WI38 (cell line): ENCODE measurements around the gene FATE1.
"Not testable (repeated sequence)": the region's sequence is repeated elsewhere in the genome, so short reads cannot be mapped to it uniquely, and the experiment has no call there.

Experiments
- H3K4me3 ChIP-seq: 2 replicates; pipeline ENCODE4 v1.5.1; 2011; ENCODE audit warnings: low read depth, mild to moderate bottlenecking, control low read depth, low read length
- TF ChIP-seq, protein P1 (sequence below): IDR thresholded peaks from 2 replicates; pipeline ENCODE4 v1.5.1; 2012; ENCODE audit warnings: low read depth, mild to moderate bottlenecking, control low read depth, low read length

FATE1 gene

DNA sequence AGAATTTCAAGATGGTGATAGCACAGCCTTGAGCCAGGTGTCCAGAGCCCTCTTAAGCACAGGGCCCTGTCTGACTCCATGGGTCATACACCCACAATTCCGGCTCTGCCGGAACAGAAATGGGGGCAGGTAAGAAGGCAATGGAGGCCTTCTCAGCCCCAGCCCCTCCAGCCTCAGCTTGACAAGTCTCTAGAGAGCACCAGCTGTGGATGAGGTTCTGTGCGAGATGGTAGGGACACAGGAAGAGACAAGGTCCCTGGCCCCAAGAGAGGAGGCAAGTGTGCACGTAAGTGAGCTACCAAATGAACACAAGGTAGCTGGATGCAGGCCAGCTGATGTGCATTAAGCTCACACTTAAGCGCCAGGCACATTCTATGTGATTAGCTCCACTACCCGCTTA lies 23.0 kb upstream of the FATE1 start:
- H3K4me3 ChIP-seq = no peak overlapping the region
- TF ChIP-seq, protein P1, sequence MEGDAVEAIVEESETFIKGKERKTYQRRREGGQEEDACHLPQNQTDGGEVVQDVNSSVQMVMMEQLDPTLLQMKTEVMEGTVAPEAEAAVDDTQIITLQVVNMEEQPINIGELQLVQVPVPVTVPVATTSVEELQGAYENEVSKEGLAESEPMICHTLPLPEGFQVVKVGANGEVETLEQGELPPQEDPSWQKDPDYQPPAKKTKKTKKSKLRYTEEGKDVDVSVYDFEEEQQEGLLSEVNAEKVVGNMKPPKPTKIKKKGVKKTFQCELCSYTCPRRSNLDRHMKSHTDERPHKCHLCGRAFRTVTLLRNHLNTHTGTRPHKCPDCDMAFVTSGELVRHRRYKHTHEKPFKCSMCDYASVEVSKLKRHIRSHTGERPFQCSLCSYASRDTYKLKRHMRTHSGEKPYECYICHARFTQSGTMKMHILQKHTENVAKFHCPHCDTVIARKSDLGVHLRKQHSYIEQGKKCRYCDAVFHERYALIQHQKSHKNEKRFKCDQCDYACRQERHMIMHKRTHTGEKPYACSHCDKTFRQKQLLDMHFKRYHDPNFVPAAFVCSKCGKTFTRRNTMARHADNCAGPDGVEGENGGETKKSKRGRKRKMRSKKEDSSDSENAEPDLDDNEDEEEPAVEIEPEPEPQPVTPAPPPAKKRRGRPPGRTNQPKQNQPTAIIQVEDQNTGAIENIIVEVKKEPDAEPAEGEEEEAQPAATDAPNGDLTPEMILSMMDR = no peak

DNA sequence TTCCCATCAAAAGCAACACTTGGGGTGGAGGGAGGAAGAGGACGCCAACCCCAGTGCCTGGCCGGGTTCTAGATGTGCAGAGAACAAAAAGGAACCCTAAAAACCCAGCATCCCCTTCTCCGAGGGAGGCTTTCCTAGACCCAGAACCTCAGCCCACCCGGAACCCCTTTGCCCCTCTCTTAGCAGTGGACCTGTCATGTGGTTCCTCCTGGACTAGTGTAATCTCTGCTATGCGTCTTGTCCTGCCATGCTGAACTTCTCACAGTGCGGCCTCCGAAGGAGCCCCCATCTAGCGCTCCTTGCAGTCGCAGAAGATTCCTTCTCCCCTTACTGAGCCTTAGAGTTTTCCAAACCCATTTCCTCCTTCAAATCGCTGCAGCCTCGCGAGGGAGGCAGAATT lies 21.7 kb upstream of the FATE1 start:
- H3K4me3 ChIP-seq = no peak overlapping the region
- TF ChIP-seq, protein P1 = no peak

DNA sequence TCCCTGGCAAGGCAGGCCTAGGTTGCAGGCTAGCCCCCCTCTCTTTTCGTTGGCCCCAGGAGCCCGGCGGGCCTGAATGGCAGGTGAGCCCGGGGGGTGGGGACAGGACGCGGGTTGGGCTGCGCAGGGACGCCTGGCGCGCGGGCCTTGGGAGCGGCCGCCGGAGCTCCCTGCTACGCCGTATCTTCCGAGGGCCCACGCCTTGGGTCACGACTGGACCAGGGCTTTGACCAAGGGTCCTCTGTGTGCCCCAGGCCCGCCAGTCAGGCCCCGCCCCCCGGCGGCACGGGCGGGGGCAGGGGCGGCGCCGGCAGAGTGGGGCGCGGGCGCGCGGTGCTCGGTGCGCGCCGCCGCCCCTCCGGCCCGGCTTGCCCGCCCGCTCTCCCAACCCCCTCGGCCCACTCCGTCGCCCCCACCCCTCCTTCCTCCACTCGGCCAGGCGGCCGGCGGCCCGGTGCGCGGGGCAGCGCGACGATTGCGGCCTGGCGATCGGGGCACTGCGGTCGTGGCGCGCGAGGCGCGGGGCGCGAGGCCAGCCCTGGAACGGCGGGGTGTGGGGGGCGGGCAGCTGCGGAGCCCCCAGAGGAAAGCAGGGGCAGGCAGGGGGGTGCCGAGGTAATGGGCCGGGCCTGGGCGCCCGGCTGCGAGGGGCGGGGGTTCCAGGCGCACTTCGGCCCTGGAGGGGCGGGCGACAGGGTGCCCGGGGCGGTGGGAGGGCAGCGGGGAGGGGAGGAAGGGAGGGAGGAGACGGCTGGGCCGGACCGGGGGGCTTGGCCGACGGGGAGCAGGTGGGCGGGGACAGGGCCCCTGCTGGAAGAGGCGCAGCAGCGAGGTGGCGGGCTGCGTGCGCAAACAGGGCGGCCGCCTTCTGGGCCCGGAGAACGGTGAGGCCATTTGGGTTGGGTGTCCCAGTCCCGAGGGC lies 20.9 kb upstream of the FATE1 start, which contains the start of gene PRRG3:
Gene PRRG3 (plus strand): TSS at position 798 of the 922 bp plus-strand sequence. CDS start 3,357 bp downstream, outside the sequence.
- TF ChIP-seq, protein P1 = no peak

DNA sequence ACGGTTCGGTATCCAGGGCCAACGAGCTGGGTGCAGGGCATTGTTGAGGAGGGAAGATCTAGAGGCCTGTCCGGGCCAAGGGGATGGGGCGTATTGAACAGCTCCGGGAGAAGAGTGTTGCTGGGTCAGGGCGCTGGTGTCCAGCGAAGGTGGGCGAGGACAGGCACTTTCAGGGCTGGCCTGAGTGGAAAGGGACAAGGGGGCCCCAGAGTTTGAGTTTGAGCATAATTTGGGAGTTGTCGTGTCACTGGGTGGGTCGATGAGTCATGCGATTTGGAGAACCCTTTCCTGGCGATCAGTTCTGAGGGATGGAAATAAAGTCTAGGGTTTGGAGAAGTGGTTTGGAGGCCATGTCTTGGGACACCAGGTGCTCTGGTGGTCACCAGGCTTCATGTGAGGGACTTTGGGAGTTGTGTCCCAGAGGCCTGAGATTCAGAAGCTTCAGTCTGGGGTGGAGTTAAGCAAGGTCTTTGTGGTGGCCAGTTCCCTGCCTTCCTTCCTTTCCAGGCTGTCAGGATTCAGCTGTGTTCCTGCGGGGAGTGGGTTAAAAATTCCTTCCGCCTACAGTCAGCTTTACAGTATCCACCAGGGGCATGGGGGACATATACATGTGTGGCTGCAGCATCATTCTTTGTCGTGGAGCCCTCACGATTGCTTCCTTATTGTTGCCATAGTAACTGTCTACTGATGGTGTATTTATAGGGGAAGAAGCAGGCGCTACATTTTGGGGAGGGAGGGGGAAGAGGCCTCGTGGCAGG lies 20.1 kb upstream of the FATE1 start:
- TF ChIP-seq, protein P1 = no peak
- no peak overlapping the region for H3K4me3 ChIP-seq

More for the DNA sequence above, 20.9 kb upstream of the FATE1 start, which contains the start of gene PRRG3:
- H3K4me3 ChIP-seq = no peak within 1 kb of the TSS

DNA sequence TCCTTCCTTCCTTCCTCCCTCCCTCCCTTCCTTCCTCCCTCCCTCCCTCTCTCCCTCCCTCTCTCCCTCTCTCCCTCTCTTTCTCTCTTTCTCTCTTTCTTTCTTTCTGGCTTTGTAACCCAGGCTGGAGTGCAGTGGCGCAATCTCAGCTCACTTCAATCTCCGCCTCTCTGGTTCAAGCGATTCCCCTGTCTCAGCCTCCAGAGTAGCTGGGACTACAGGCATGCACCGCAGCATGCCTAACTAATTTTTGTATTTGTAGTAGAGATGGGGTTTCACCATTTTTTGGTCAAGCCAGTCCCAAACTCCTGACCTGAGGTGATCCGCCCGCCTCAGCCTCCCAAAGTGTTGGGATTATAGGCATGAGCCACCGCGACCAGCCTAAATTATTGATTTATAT lies 18.8 kb upstream of the FATE1 start:
- not testable (repeated sequence) for H3K4me3 ChIP-seq

DNA sequence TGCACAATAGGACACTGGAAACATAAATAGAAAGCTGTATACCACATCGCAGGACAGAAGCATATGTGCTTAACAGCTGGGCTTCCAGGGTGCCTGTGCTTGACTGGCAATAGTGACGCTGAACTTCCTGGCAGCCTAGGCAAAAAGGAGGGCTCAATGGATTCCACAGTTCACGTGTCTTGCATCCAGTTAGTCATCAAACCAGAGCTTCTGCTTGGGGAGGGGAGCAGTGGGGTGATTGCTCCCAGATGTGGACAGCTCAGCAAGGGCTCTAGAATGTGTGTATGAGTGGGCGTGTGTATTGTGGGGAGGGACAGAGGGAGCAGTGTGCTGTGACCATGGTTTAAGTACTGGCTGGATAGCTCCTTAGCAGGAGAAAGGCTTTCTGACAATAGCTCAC lies 18.3 kb upstream of the FATE1 start:
- H3K4me3 ChIP-seq = no peak overlapping the region
- TF ChIP-seq, protein P1 = no peak

DNA sequence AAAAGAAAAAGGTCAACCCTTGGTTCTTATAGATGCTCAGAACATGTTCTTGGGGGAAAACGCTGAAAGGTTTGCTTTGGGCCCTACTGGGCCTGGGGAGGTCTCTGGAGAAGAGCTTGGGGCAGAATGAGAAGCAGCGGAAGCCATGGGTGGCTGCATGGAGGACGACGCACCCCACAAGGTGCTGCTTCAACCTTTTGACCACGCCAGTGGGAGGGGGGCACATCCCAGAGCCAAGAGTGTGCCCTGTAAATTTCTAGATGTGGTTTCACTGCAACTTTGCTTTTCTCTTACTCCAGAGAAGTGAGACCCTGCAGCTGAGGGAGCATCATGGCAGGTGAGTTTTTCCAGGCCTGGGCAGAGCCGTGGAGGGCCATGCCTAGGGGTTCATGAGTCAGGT lies 17.4 kb upstream of the FATE1 start:
- TF ChIP-seq, protein P1 = no peak

More for the DNA sequence above, 17.4 kb upstream of the FATE1 start:
- H3K4me3 ChIP-seq = no peak overlapping the region
